ENCODE data around the gene IFT81.
A peak's percentile ranks its signal among the peaks of the same experiment; 100 is the strongest.
"Not testable (repeated sequence)": the region's sequence is repeated elsewhere in the genome, so short reads cannot be mapped to it uniquely, and the experiment has no call there.

Gene IFT81

GRCh38 chr12:110124269-110124995 lies at the start of gene IFT81:
Gene IFT81, plus strand, starts transcription at chr12:110124357. Its CDS starts 3,024 bp downstream, at chr12:110127381.
- peak; percentile 96 for DNase-seq (ENCODE audit: low read depth)

DNA sequence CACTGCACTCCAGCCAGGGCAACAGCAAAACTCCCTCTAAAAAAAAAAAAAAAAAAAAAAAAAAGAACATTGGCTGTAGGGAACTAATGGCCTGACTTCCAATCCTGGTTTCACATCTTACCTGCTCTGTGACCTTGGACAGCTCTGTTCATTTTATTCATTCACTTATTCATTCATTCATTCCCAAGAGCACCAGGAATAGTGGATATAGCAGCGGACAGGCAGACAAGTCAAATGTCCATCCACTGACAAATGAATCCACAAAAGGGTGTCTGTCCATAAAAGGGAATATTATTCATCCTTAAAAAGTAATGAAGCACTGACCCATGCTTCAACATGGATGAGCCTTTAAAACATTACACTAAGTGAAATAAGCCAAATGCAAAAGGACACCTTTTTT lies 48.3 kb upstream of the IFT81 start:
- no peak for DNase-seq (ENCODE audit: low read depth)

- DNase-seq (ENCODE audit: low read depth): no peak
Observed at GRCh38 chr12:110077800-110078199, 46.4 kb upstream of the IFT81 start.

DNA sequence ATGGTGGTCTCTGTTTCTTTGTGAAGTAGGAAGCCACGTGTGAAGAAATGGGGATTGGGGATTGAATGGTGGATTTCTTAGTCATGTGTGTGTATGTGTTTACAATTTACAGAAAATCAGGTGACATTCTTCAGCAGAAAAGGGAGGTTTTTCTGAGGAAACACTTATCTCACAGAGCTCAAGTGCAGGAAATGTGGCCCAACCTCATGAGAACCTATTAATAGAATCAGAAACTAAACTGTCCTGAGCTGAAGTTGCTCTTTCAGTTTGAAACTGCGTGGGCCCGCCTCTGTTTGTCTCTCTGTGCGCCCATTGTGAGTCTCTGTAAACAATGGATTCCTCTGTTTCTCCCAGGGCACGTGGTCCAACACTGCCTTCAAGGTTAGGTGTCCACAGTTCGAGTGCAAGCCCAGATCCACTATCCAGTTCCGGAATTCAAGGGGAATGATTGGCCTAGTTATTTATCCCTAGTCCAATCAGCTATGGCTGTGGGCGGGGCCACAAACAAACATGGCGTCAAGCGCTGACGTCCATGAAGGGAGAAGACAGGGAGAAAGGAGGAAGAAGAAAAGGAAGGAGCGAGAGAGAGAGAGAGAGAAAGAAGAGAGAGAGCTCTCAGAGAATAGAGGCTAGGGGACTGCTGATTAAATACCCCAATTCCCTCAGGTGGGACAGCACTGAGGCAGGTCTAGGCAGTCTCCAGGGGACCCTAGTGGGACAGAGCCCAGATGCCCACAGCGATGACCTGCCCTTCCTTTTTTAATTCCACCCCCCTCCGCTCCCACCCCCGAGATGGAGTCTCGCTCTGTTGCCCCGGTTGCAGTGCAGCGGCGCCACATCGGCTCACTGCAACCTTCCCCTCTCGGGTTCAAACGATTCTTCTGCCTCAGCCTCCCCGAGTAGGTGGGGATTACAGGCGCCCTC lies 44.4 kb upstream of the IFT81 start:
- peak; percentile 54 for DNase-seq (ENCODE audit: low read depth)

DNA sequence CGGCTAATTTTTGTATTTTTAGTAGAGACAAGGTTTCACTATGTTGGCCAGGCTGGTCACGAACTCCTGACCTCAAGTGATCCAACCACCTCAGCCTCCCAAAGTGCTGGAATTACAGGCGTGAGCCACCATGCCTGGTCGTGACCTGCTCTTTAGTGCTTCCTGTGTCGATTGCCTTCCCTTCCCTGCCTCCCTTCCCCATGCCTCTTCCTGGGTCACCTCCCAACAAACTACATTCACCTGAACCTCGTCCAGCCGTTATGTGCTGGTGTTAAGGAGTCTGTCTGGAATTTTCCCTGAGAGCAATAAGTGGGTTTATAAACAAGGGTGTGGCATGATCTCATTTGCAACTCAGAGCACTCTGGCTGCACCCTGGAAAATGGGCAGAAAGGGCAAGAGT lies 43.7 kb upstream of the IFT81 start:
- no peak for DNase-seq (ENCODE audit: low read depth)

GRCh38 chr12:110084314-110085015 lies 39.7 kb upstream of the IFT81 start:
- DNase-seq (ENCODE audit: low read depth): no peak

DNA sequence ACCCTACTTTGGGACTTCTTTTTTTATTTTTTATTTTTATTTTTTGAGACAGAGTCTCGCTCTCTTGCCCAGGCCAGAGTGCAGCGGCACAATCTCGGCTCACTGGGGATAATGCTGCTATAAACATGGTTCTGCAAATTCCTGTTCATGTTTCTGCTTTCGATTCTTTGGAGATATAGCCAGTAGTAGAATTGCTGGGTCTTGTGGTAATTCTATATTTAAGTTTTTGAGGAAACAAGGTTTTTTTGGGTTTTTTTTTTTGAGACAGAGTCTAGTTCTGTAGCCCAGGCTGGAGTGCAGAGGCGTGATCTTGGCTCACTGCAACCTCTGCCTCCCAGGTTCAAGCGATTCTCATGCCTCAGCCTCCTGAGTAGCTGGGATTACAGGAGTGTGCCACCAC lies 35.9 kb upstream of the IFT81 start:
- not testable (repeated sequence) for DNase-seq (ENCODE audit: low read depth)

DNA sequence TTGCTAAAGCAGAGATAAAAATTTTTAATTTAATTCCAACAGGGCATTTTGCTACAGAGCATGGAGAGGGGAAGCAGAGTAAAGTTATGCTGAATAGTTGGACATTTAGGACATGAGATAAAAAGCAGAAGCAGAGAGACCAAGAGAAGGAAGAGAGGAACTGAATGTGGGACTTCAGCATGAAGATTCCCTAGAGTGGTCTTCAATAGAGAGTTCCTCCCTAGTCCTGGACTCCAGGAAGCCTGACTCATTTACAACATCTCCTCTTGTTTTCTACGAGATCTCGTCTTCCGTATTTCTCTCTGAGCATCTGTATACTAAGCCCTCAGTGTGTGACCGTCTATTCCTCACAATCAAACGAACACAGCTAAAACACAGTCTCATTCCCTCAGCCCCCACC lies 35.2 kb upstream of the IFT81 start:
- no peak for DNase-seq (ENCODE audit: low read depth)

- no peak for DNase-seq (ENCODE audit: low read depth)
Observed at GRCh38 chr12:110090266-110091135, 33.7 kb upstream of the IFT81 start.

GRCh38 chr12:110091136-110091711 lies 32.9 kb upstream of the IFT81 start:
- DNase-seq (ENCODE audit: low read depth): no peak

DNA sequence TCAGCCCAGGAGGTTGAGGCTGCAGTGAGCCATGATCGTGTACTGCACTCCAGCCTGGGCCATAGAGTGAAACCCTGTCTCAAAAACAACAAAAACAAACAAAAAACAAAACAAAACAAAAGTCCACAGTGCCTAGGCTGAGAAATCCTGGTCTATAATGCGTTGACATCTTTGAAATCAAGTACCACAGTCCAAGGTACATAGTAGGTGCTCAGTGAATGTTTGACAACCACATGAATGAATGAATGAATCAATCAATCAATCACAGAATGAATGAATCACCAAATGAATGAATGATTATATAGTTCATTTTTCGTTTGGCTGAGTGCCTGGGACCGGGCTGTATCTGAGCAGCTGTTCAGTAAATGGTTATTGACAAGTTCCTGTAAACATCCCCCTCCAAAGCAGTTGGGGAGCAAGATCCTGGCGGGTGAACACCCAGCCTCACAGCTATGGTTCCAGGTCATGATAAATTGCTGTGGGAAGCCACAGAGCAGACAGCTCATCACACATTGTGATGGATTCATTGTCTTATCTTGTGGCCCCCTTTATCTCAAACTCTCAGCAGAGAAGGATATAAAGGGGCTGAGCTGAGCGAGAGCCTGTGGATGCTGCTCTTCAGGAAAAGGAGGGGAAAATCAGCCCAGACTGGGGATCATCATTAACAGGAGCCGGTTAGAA lies 30.4 kb upstream of the IFT81 start:
- DNase-seq (ENCODE audit: low read depth): no peak

- DNase-seq (ENCODE audit: low read depth): peak; percentile 34
Observed at GRCh38 chr12:110100315-110100970, 23.7 kb upstream of the IFT81 start.

- DNase-seq (ENCODE audit: low read depth): peak; percentile 33
Observed at GRCh38 chr12:110102255-110102654, 21.9 kb upstream of the IFT81 start.

GRCh38 chr12:110104188-110105094 lies 19.7 kb upstream of the IFT81 start:
- DNase-seq (ENCODE audit: low read depth): no peak

DNA sequence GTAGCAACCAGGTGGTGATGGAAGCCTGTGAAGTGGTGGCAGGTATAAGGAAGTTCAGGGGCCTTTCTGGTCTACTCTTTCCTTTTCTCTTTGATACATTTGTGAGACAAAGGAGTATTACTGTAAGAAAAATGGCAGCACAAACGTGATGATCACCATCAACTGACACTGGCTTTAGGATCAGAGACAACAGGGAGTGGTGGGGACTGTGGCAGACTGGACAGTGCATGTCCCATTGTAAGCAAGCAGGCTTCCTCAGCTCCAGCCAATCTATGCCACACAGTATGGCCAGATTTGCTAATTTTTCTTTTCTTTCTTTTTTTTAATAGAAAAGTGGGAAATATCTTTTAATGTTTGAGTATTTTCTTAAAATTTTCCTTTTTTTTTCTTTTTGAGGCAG lies 19.0 kb upstream of the IFT81 start:
- no peak for DNase-seq (ENCODE audit: low read depth)

- DNase-seq (ENCODE audit: low read depth): no peak
Observed at GRCh38 chr12:110105986-110106385, 18.2 kb upstream of the IFT81 start.

DNA sequence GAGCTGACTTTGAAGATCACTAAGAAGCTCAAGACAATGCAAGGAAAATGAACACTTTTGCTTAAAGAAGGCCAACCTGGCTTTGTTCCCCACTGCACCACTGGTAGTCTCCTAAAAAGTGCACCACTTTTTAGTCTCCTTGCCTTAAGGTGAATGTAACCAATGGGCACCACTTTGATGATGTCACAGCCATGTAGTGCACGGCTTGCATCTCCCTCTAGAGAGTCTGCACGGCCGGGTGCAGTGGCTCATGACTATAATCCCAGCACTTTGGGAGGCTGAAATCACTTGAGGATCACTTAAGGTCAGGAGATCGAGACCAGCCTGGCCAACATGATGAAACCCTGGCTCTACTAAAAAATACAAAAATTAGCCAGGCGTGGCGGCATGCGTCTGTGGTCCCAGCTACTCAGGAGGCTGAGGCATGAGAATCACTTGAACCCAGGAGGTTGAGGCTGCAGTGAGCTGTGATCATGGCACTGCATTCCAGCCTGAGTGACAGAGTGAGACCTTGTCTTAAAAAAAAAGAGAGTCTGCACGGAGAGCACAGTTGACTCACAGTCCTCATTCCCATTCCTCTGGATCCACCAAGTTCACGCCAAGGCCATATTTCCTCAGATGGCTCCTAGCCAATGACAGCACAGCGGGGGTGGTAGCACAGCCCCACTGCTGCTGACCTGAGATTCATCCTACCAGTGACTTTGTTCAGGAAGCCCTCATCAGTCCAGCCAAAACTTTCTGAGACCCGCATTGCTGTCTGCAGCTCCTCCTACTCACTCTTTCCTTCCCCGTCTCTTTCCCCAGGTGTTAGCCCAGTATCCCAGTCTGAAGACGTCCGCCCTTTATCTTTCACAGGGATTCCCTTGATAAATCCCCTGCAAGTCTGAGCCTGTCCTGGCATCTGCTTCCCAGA lies 16.5 kb upstream of the IFT81 start:
- DNase-seq (ENCODE audit: low read depth): no peak

Measured in activated T-cell treated with anti-CD3 and anti-CD28 coated beads for 48 hours (primary cell).